WTC11 (cell line): ENCODE results near the gene ATP5ME.

Experiments used
- E2F1 ChIP-seq: sonication (generic); formaldehyde crosslinking; IDR thresholded peaks from 2 replicates; pipeline ENCODE4 v1.8.0; 2022; ENCODE audit warnings: mild to moderate bottlenecking, missing genetic modification reagents
- FOXJ3 ChIP-seq: sonication (generic); formaldehyde crosslinking; IDR thresholded peaks from 2 replicates; pipeline ENCODE4 v1.9.0; 2021; ENCODE audit warnings: missing genetic modification reagents, mild to moderate bottlenecking, borderline replicate concordance
- FOXK1 ChIP-seq: sonication (generic); formaldehyde crosslinking; IDR thresholded peaks from 2 replicates; pipeline ENCODE4 v1.8.0; 2022; ENCODE audit warnings: mild to moderate bottlenecking, moderate library complexity, missing genetic modification reagents
- IRF2 ChIP-seq: sonication (generic); formaldehyde crosslinking; IDR thresholded peaks from 2 replicates; pipeline ENCODE4 v1.8.0; 2022; ENCODE audit warnings: low read depth, missing genetic modification reagents, borderline replicate concordance
- NFYB ChIP-seq: sonication (generic); formaldehyde crosslinking; conservative IDR thresholded peaks from 2 replicates; pipeline ENCODE4 v1.8.0; 2022; ENCODE audit warnings: low read depth, missing genetic modification reagents
- NR1H2 ChIP-seq: sonication (generic); formaldehyde crosslinking; IDR thresholded peaks from 2 replicates; pipeline ENCODE4 v1.9.0; 2021; ENCODE audit warnings: mild to moderate bottlenecking, moderate library complexity, missing genetic modification reagents
- TF ChIP-seq, protein P1 (sequence below): fragments of 200-600 bp; IDR thresholded peaks from 2 replicates; pipeline ENCODE4 v1.8.0; 2022; ENCODE audit warnings: antibody characterized with exemption

GRCh38 chr4:664713-665231 lies 9.3 kb downstream of the ATP5ME start:
- TF ChIP-seq, protein P1, sequence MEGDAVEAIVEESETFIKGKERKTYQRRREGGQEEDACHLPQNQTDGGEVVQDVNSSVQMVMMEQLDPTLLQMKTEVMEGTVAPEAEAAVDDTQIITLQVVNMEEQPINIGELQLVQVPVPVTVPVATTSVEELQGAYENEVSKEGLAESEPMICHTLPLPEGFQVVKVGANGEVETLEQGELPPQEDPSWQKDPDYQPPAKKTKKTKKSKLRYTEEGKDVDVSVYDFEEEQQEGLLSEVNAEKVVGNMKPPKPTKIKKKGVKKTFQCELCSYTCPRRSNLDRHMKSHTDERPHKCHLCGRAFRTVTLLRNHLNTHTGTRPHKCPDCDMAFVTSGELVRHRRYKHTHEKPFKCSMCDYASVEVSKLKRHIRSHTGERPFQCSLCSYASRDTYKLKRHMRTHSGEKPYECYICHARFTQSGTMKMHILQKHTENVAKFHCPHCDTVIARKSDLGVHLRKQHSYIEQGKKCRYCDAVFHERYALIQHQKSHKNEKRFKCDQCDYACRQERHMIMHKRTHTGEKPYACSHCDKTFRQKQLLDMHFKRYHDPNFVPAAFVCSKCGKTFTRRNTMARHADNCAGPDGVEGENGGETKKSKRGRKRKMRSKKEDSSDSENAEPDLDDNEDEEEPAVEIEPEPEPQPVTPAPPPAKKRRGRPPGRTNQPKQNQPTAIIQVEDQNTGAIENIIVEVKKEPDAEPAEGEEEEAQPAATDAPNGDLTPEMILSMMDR: no peak
- no peak for TF ChIP-seq NR1H2 (CRISPR knock-in tag)
- TF ChIP-seq FOXJ3: no peak
- no peak for TF ChIP-seq IRF2 (CRISPR knock-in tag)
- no peak for TF ChIP-seq NFYB (CRISPR knock-in tag)
- TF ChIP-seq FOXK1 (CRISPR knock-in tag): no peak
- TF ChIP-seq E2F1 (CRISPR knock-in tag): no peak
